ENCODE results near the gene ATP4A. TPM values are rescaled to one million over a fixed set of nuclear protein-coding genes. Genes with fewer than 3 reads are reported as not detected.

Gene ATP4A
- total and polyA plus RNA-seq, 7 donors, result 0.10 TPM; not detected in 6

GRCh38 chr19:35552534-35553384 lies 10.7 kb downstream of the ATP4A start:
- Histone ChIP-seq H3K4me3 (no peak overlapping the region), H3K27ac (no peak overlapping the region), H3K9me3 (no peaks in the 10 kb centered on the region), H3K36me3 (peaks cover 0 to 5% (median 0%) of the 10 kb centered on the region in 4 donors), H3K4me1 (peaks cover 0 to 4% (median 3%) of the 10 kb centered on the region in 4 donors), H3K27me3 (peaks cover 0 to 9% (median 4%) of the 10 kb centered on the region in 3 donors)
- 65 to 76% methylated on average over 13 of the region's 13 CpGs for WGBS, 2 donors
- no peak for DNase-seq
- TF ChIP-seq POLR2AphosphoS5 (IDR thresholded peaks at IDR 0.05), result no peak
- intact Hi-C loops (cut with DNase I), result no loop called here

GRCh38 chr19:35551091-35551810 lies 12.2 kb downstream of the ATP4A start:
- TF ChIP-seq EP300 (IDR thresholded peaks at IDR 0.05) (no peak), POLR2A (IDR thresholded peaks at IDR 0.05) (no peak), CTCF (IDR thresholded peaks at IDR 0.05) (no peak)
- Histone ChIP-seq H3K4me3 (no peak overlapping the region), H3K9me3 (no peaks in the 10 kb centered on the region), H3K27me3 (no peaks in the 10 kb centered on the region), H3K36me3 (peaks cover 0 to 16% (median 0%) of the 10 kb centered on the region in 4 donors), H3K27ac (no peak overlapping the region), H3K4me1 (peaks cover 0 to 12% (median 12%) of the 10 kb centered on the region in 4 donors)
- no peak for DNase-seq
- 90 to 92% methylated on average over 21 of the region's 21 CpGs for WGBS, 2 donors
- intact Hi-C loops (cut with DNase I), result no loop called here

GRCh38 chr19:35549879-35550523 lies 13.5 kb downstream of the ATP4A start:
- H3K4me3 ChIP-seq, result no peak overlapping the region
- peaks cover 0 to 16% (median 0%) of the 10 kb centered on the region in 4 donors for H3K36me3 ChIP-seq
- H3K27me3 ChIP-seq, result no peaks in the 10 kb centered on the region
- TF ChIP-seq POLR2A (IDR thresholded peaks at IDR 0.05) (no peak), EP300 (IDR thresholded peaks at IDR 0.05) (no peak), CTCF (IDR thresholded peaks at IDR 0.05) (no peak), POLR2AphosphoS5 (IDR thresholded peaks at IDR 0.05) (no peak)
- H3K9me3 ChIP-seq, result no peaks in the 10 kb centered on the region
- peaks cover 0 to 18% (median 17%) of the 10 kb centered on the region in 4 donors for H3K4me1 ChIP-seq
- intact Hi-C loops (cut with DNase I), result loop anchor here (5.0 kb wide), 3 partner anchors 62 to 97 kb away; partner anchors contain the start of genes COX6B1, HAUS5 and RBM42
- no peak overlapping the region for H3K27ac ChIP-seq
- no peak for DNase-seq
- WGBS, 2 donors, result 90 to 91% methylated on average over 15 of the region's 15 CpGs

GRCh38 chr19:35549174-35549788 lies 14.2 kb downstream of the ATP4A start:
- no peak overlapping the region for H3K27ac ChIP-seq
- 19 to 23% methylated on average over 6 of the region's 6 CpGs for WGBS, 2 donors
- intact Hi-C loops (cut with DNase I), result loop anchor here (5.0 kb wide), 3 partner anchors 63 to 98 kb away; partner anchors contain the start of genes COX6B1, HAUS5 and RBM42
- H3K4me3 ChIP-seq, result no peak overlapping the region
- peaks cover 0 to 25% (median 24%) of the 10 kb centered on the region in 4 donors for H3K4me1 ChIP-seq
- DNase-seq, result no peak
- H3K9me3 ChIP-seq, result no peaks in the 10 kb centered on the region
- TF ChIP-seq CTCF (IDR thresholded peaks at IDR 0.05) (peak; percentile 25 to 83 (median 66)), EP300 (IDR thresholded peaks at IDR 0.05) (no peak), POLR2A (IDR thresholded peaks at IDR 0.05) (no peak), POLR2AphosphoS5 (IDR thresholded peaks at IDR 0.05) (no peak)
- H3K36me3 ChIP-seq, result peaks cover 0 to 16% (median 0%) of the 10 kb centered on the region in 4 donors
- no peaks in the 10 kb centered on the region for H3K27me3 ChIP-seq

Measured in sigmoid colon (tissue), 7 donors.